K562 (cell line): Measurements from ENCODE around the gene SUPT16H. TPM values are rescaled to one million over a fixed set of nuclear protein-coding genes. Genes with fewer than 3 reads are reported as not detected.

ENCODE experiments used
- ATAC-seq: fragments of 200-7000 bp; cut with Tn5 transposase; 3 replicates; pipeline ENCODE4 v1.9.1; 2020; ENCODE audit warnings: moderate library complexity
- BruUV-seq: library from RNA; stranded (reverse); fragments of 400-500 nt; replicated peaks from 2 replicates; lab custom pipeline; 2021; lab: Mats Ljungman, UMichigan
- CTCF ChIA-PET: fragments of 300-600 bp; formaldehyde crosslinking; extraction: SDS; loops from one replicate; lab custom pipeline; 2021; ENCODE audit warnings: low intra/inter-chr PET ratio; lab: Yijun Ruan, JAX
- POLR2A ChIA-PET: fragments of 300-600, 350-650 bp; sonication (Branson Sonifier 250); formaldehyde crosslinking; extraction: SDS; loops from one replicate; lab custom pipeline; 2021; ENCODE audit warnings: antibody characterized with exemption, inconsistent platforms; lab: Yijun Ruan, JAX
- DNase-seq, 4 experiments: peaks; one replicate each; pipeline versions ENCODE4 v3.0.0 to v3.0.0-alpha.2; 2011 to 2018; ENCODE audit warnings: low spot score in 3 of 4, mixed read lengths in 3 of 4; ENCODE audit errors: extremely low read depth in 1 of 4
- FAIRE-seq: peaks from 2 replicates; lab custom pipeline; 2011; peaks lifted over from hg19 to GRCh38; lab: Jason Lieb, UNC
- H2AFZ ChIP-seq: 2 replicates; pipeline ENCODE4 v1.6.0; 2011; ENCODE audit warnings: low read depth, low read length, control low read depth, inconsistent platforms
- H3K27ac ChIP-seq: fragments of 200-600 bp; 3 replicates; pipeline ENCODE4 v1.8.0; 2011; ENCODE audit warnings: low read depth, mild to moderate bottlenecking, control low read depth, inconsistent platforms, low read length, moderate library complexity, mixed read lengths; ENCODE audit errors: extremely low read depth
- H3K27me3 ChIP-seq, 2 experiments: fragments of 300-600 bp in 1 of 2; 2 replicates in 1 of 2; 3 replicates in 1 of 2; pipeline versions ENCODE4 v1.6.0 to v1.8.0; 2011; ENCODE audit warnings: inconsistent platforms in 2 of 2, low read length in 2 of 2, mild to moderate bottlenecking in 1 of 2, mixed read lengths in 1 of 2, moderate library complexity in 1 of 2; ENCODE audit not compliant: control insufficient read depth in 2 of 2, insufficient read depth in 2 of 2
- H3K36me3 ChIP-seq: fragments of 300-600 bp; 3 replicates; pipeline ENCODE4 v1.8.0; 2011; ENCODE audit warnings: mild to moderate bottlenecking, low read length, inconsistent platforms; ENCODE audit not compliant: control insufficient read depth, insufficient read depth
- H3K4me1 ChIP-seq, 2 experiments: fragments of 200-600 bp in 1 of 2; replicated peaks in 1 of 2; 2 replicates in 1 of 2; 3 replicates in 1 of 2; pipeline versions ENCODE4 v1.5.1 to v1.8.0; 2011; ENCODE audit warnings: inconsistent platforms in 2 of 2, low read length in 2 of 2, mild to moderate bottlenecking in 1 of 2, mixed read lengths in 1 of 2, moderate library complexity in 1 of 2; ENCODE audit not compliant: control insufficient read depth in 2 of 2, insufficient read depth in 2 of 2
- H3K4me2 ChIP-seq: 2 replicates; pipeline ENCODE4 v1.6.1; 2011; ENCODE audit warnings: low read length, control low read depth, inconsistent platforms, mixed read lengths; ENCODE audit not compliant: insufficient read depth
- H3K4me3 ChIP-seq: fragments of 200-600 bp; sonication (generic), shearing (Covaris generic); 2 replicates; pipeline ENCODE4 v1.5.1; 2016; ENCODE audit warnings: control low read depth, inconsistent platforms
- H3K79me2 ChIP-seq: fragments of 200-600 bp; 3 replicates; pipeline ENCODE4 v1.8.0; 2011; ENCODE audit warnings: low read length, inconsistent platforms; ENCODE audit not compliant: control insufficient read depth, insufficient read depth
- H3K9ac ChIP-seq, 2 experiments: 2 replicates each; pipeline versions ENCODE4 v1.6.0 to v1.6.1; 2011; ENCODE audit warnings: low read depth in 2 of 2, low read length in 2 of 2, control low read depth in 1 of 2, inconsistent platforms in 1 of 2, mild to moderate bottlenecking in 1 of 2, mixed read lengths in 1 of 2; ENCODE audit not compliant: insufficient read depth in 1 of 2
- H3K9me1 ChIP-seq: one replicate; pipeline ENCODE4 v1.6.0; 2011; ENCODE audit warnings: inconsistent platforms, mild to moderate bottlenecking, low read length, moderate library complexity; ENCODE audit not compliant: control insufficient read depth, insufficient read depth
- H3K9me3 ChIP-seq: replicated peaks from 2 replicates; pipeline ENCODE4 v1.5.1; 2011; ENCODE audit warnings: low read depth, low read length, inconsistent platforms; ENCODE audit not compliant: control insufficient read depth, insufficient read depth
- H4K20me1 ChIP-seq: replicated peaks from 2 replicates; pipeline ENCODE4 v1.6.1; 2011; ENCODE audit warnings: low read length, inconsistent platforms, mixed read lengths; ENCODE audit not compliant: control insufficient read depth, insufficient read depth
- E2F6 ChIP-seq, 2 experiments: IDR thresholded peaks; 2 replicates each; pipeline ENCODE4 v1.6.1; 2011; ENCODE audit warnings: borderline replicate concordance in 1 of 2, control low read depth in 1 of 2, low read depth in 1 of 2, low read length in 1 of 2, mild to moderate bottlenecking in 1 of 2, mixed read lengths in 1 of 2, moderate library complexity in 1 of 2; ENCODE audit not compliant: insufficient read depth in 1 of 2, insufficient read length in 1 of 2, poor library complexity in 1 of 2, severe bottlenecking in 1 of 2; ENCODE audit errors: extremely low read depth in 1 of 2
- HDAC1 ChIP-seq, 2 experiments: fragments of 450-650 bp; IDR thresholded peaks; 2 replicates each; pipeline ENCODE4 v1.6.1; 2016 to 2017; ENCODE audit warnings: inconsistent platforms in 1 of 2, mild to moderate bottlenecking in 1 of 2, moderate library complexity in 1 of 2
- NR2C2 ChIP-seq, 2 experiments: fragments of 200-800 bp in 1 of 2; sonication (Bioruptor generic) in 1 of 2; sonication (generic) in 1 of 2; formaldehyde crosslinking in 1 of 2; IDR thresholded peaks; 2 replicates each; pipeline versions ENCODE4 v1.6.1 to v1.8.0; 2016 to 2022; ENCODE audit warnings: mild to moderate bottlenecking in 1 of 2, missing compliant biosample characterization in 1 of 2, missing genetic modification characterization in 1 of 2, missing genetic modification reagents in 1 of 2
- NRF1 ChIP-seq, 2 experiments: fragments of 450-650 bp; IDR thresholded peaks in 1 of 2; conservative IDR thresholded peaks in 1 of 2; 2 replicates each; pipeline ENCODE4 v1.6.1; 2014; ENCODE audit warnings: mild to moderate bottlenecking in 2 of 2
- RBFOX2 ChIP-seq: fragments of 200-400 bp; formaldehyde crosslinking; IDR thresholded peaks from 2 replicates; pipeline ENCODE4 v1.6.1; 2017; ENCODE audit warnings: low read depth, mild to moderate bottlenecking, low read length, moderate library complexity
- RHOXF2B ChIP-seq: fragments of 250-450 bp; sonication (Bioruptor Pico); conservative IDR thresholded peaks from 2 replicates; pipeline ENCODE4 v1.5.1; 2021
- SIN3A ChIP-seq, 2 experiments: fragments of 150-350 bp in 1 of 2; IDR thresholded peaks; 2 replicates each; pipeline ENCODE4 v1.6.1; 2011 to 2016; ENCODE audit warnings: borderline replicate concordance in 2 of 2, low read depth in 2 of 2, low read length in 2 of 2, mild to moderate bottlenecking in 2 of 2, moderate library complexity in 2 of 2; ENCODE audit not compliant: control insufficient read depth in 1 of 2
- SUPT5H ChIP-seq: fragments of 450-650 bp; IDR thresholded peaks from 2 replicates; pipeline ENCODE4 v1.6.1; 2016
- TCF7L2 ChIP-seq: fragments of 150-350 bp; IDR thresholded peaks from 2 replicates; pipeline ENCODE4 v1.6.1; 2016; ENCODE audit warnings: low read depth, mild to moderate bottlenecking, low read length, moderate library complexity
- YY1 ChIP-seq, 3 experiments: IDR thresholded peaks; 2 replicates each; pipeline ENCODE4 v1.6.1; 2011; ENCODE audit warnings: low read length in 2 of 3, mild to moderate bottlenecking in 2 of 3, moderate library complexity in 2 of 3, borderline replicate concordance in 1 of 3, control low read depth in 1 of 3, low read depth in 1 of 3; ENCODE audit not compliant: insufficient read depth in 3 of 3, insufficient replicate concordance in 2 of 3, control insufficient read depth in 1 of 3, insufficient read length in 1 of 3; ENCODE audit errors: extremely low read depth in 1 of 3
- ZNF212 ChIP-seq: fragments of 450-650 bp; formaldehyde crosslinking; IDR thresholded peaks from 2 replicates; pipeline ENCODE4 v1.4.0; 2020; ENCODE audit warnings: mild to moderate bottlenecking
- ZNF24 ChIP-seq: fragments of 450-650 bp; IDR thresholded peaks from 2 replicates; pipeline ENCODE4 v1.6.1; 2016
- ZNF436 ChIP-seq: fragments of 250-450, 450-650 bp; sonication (Bioruptor Pico); formaldehyde crosslinking; IDR thresholded peaks from 2 replicates; pipeline ENCODE4 v1.7.0; 2020; ENCODE audit warnings: mild to moderate bottlenecking
- ZNF511 ChIP-seq: sonication (generic); formaldehyde crosslinking; IDR thresholded peaks from 2 replicates; pipeline ENCODE4 v1.8.0; 2022; ENCODE audit warnings: mild to moderate bottlenecking, missing genetic modification reagents
- ZNF561 ChIP-seq: fragments of 450-650 bp; formaldehyde crosslinking; conservative IDR thresholded peaks from 2 replicates; pipeline ENCODE4 v1.4.0; 2020; ENCODE audit warnings: mild to moderate bottlenecking, moderate library complexity
- ZNF764 ChIP-seq: fragments of 250-450 bp; sonication (Bioruptor Pico); IDR thresholded peaks from 2 replicates; pipeline ENCODE4 v1.4.0; 2020; ENCODE audit warnings: low read depth, mild to moderate bottlenecking, moderate library complexity
- WGBS: fragments of 100-300 bp; shearing (Covaris generic); methylation state at CpG from one replicate; pipeline ENCODE4 v1.1.6; 2016; ENCODE audit warnings: low coverage, mixed read lengths; ENCODE audit not compliant: insufficient coverage; ENCODE audit errors: missing lambda C conversion rate; 5-methylcytosine and 5-hydroxymethylcytosine counted together
- in situ Hi-C: fragments of 300-500 bp; cut with MboI; formaldehyde crosslinking; loops from 4 replicates; pipeline ENCODE4 v1.15.0; 2018; ENCODE audit warnings: inconsistent platforms, mixed read lengths
- intact Hi-C: fragments of 100-400 bp; cut with micrococcal nuclease; formaldehyde crosslinking; loops from 2 replicates; pipeline ENCODE4 v1.14.2; 2022
- polyA plus RNA-seq, 8 experiments: library from polyadenylated mRNA; depleted of rRNA in 4 of 8; stranded (reverse) in 5 of 8; unstranded in 3 of 8; fragments of >200 nt; fragmentation: Nextera tagmentation in 2 of 8; fragmentation: Illumina TruSeq in 1 of 8; extraction: Ambion mirVana in 2 of 8; extraction: Trizol in 1 of 8; gene quantifications; 2 replicates each; pipeline versions ENCODE4 v1.2.1 to v1.2.3, GENCODE V29; 2011 to 2014; ENCODE audit warnings: inconsistent platforms in 1 of 8, missing spikeins in 1 of 8
- total RNA-seq, 7 experiments: library from RNA; depleted of rRNA in 6 of 7; stranded (reverse); fragments of >200 nt in 6 of 7; fragmentation: Illumina TruSeq in 2 of 7; extraction: Trizol in 2 of 7; gene quantifications; 2 replicates each; pipeline versions ENCODE4 v1.2.1 to v1.2.3, GENCODE V29; 2011 to 2021; ENCODE audit warnings: low replicate concordance in 1 of 7

SUPT16H gene
- total and polyA plus RNA-seq, 9 of the 15 experiments (the other 6 are each of a cell fraction or from before 2014, with no cell fraction given) = 75.4 to 152 (median 105) TPM

DNA sequence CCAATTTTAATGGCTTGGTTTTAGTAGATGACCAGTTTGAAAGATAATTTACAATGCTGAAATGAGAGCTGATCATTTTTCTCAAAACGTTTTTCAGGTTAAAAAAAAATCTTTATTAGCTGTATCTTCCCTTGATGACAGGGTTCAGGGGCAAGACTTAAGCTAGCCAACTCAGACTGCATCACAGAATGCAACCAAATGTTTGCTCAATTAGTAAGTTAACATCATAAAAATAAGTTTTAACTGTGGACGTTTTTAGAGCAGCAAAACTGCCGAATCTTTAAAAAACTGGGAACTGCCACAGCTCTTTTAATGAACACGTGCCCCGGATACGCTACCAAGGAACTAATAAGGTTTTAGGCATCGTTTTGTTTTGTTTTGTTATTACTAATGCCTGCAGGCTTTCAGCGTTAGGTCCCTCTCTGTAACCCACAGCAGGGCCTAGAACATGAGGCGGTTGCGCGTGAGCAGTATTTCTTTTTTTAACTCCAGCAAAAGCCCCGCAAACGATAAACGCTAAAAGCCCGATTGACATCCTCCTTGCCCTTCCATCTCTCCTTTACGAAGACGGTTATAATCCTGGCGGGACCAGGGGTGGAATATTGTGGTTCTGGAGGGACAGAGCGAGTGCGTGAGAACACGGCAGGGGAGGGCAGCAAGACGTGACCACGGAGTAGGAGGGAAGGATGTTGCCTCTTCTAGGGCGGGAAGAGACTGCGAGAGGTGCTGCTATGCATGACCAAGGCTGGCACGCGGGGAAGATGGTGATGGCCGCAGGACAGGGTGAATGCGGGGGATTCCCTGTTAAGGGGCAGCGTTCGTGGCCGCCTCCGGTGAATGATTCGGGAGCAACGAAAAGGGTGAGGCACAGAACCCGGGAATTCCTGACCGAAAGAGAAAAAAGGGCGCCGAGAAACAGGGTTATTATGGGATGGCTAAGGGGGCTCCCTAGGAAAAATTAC lies 652 bp downstream of the SUPT16H start:
- BruUV-seq = TSS peak; percentile 69
- in situ Hi-C loops = no loop called here
- peak overlapping the region; percentile 90 for H3K27ac ChIP-seq
- peak overlapping the region; percentile 88 for H2AFZ ChIP-seq
- peak overlapping the region; percentile 74 for H3K4me3 ChIP-seq
- WGBS = 1% methylated on average over 27 of the region's 39 CpGs
- no peaks in the 10 kb centered on the region for H3K9me1 ChIP-seq
- ATAC-seq = peak; percentile 72
- FAIRE-seq = peak; percentile 72
- H3K9me3 ChIP-seq = no peaks in the 10 kb centered on the region
- H3K4me2 ChIP-seq = peak overlapping the region; percentile 99
- peaks cover 59% of the 10 kb centered on the region; the same call in 2 of the 3 replicates for H3K36me3 ChIP-seq
- H3K27me3 ChIP-seq = no peaks in the 10 kb centered on the region
- DNase-seq = peak; percentile 33 to 56 (median 46)
- peak overlapping the region; percentile 95 to 100 for H3K9ac ChIP-seq
- ChIA-PET POLR2A (interaction anchor here (0.7 to 1.6 kb wide), 4 partner anchors 76 to 154 kb away, joined by 3 to 5 read pairs (median 3); no protein-coding TSS in a partner anchor), CTCF (no interaction called here)
- 0 out of 2 replicates have a peak, but pooled peaks cover 10% of the 10 kb centered on the region for H4K20me1 ChIP-seq
- H3K4me1 ChIP-seq = peaks cover 5 to 16% of the 10 kb centered on the region in 2 experiments; a peak in 3 of 5 replicates
- intact Hi-C loops = loop anchor here (5.0 kb wide), 1 partner anchor 116 kb away; the partner anchor contains the start of gene HNRNPC
- H3K79me2 ChIP-seq = peaks cover 68% of the 10 kb centered on the region
- TF ChIP-seq RHOXF2B (CRISPR knock-in tag) (no peak), TCF7L2 (no peak), NRF1 (conservative IDR thresholded peaks at IDR 0.05 in 1 of 2, IDR thresholded peaks at IDR 0.05 in 1 of 2) (0 out of 4 replicates have a peak, but pooled peaks of 1 of the 2 experiments have one; percentile 9), HDAC1 (IDR thresholded peaks at IDR 0.05) (0 out of 4 replicates have a peak, but pooled peaks of 1 of the 2 experiments have one; percentile 14), ZNF511 (CRISPR knock-in tag) (no peak), ZNF212 (CRISPR knock-in tag) (no peak), SUPT5H (0 out of 2 replicates have a peak, but pooled peaks have one; percentile 8), ZNF436 (no peak), NR2C2 (CRISPR knock-in tag; IDR thresholded peaks at IDR 0.05) (no peak), NR2C2 (tag; IDR thresholded peaks at IDR 0.05) (no peak), ZNF561 (CRISPR knock-in tag) (no peak), SIN3A (IDR thresholded peaks at IDR 0.05; ENCODE audit: borderline replicate concordance in 2 of 2, control insufficient read depth in 1 of 2, low read depth in 2 of 2, low read length in 2 of 2) (peak in 1 of 2 experiments; percentile 38; a peak in 1 of 4 replicates), ZNF764 (CRISPR knock-in tag) (no peak), YY1 (IDR thresholded peaks at IDR 0.05; ENCODE audit: borderline replicate concordance in 1 of 3, control insufficient read depth in 1 of 3, extremely low read depth in 1 of 3, insufficient read depth in 3 of 3, insufficient read length in 1 of 3, insufficient replicate concordance in 2 of 3, low read depth in 1 of 3, low read length in 2 of 3) (peak in 1 of 3 experiments; percentile 30), E2F6 (IDR thresholded peaks at IDR 0.05; ENCODE audit: borderline replicate concordance in 1 of 2, extremely low read depth in 1 of 2, insufficient read depth in 1 of 2, insufficient read length in 1 of 2, low read depth in 1 of 2, low read length in 1 of 2, poor library complexity in 1 of 2, severe bottlenecking in 1 of 2) (peak; percentile 70 to 75), ZNF24 (no peak), RBFOX2 (peak; percentile 54; the same call in 1 of the 2 replicates)
